T-cell (primary cell): ENCODE data around the gene STAT1. TPM values are rescaled to one million over a fixed set of nuclear protein-coding genes. Genes with fewer than 3 reads are reported as not detected.
A peak's percentile ranks its signal among the peaks of the same experiment; 100 is the strongest.

Experiments used
- ATAC-seq, 4 experiments: fragments of 200-7000 bp in 3 of 4; fragments of 150-1000 bp in 1 of 4; cut with Tn5 transposase; replicated peaks in 1 of 4; 1 replicate in 3 of 4; 2 replicates in 1 of 4; pipeline ENCODE4 v1.10.0; 2021; ENCODE audit warnings: moderate library complexity in 3 of 4, mild to moderate bottlenecking in 2 of 4, moderate number of reproducible peaks in 1 of 4
- CTCF ChIA-PET, 2 donors: fragments of 300-600 bp; sonication (Branson Sonifier 250); formaldehyde crosslinking; loops; one replicate each; lab custom pipeline; 2022; ENCODE audit warnings: antibody characterized with exemption in 2 of 2; lab: Charles Lee
- POLR2A ChIA-PET, 2 donors: fragments of 300-600 bp; sonication (Branson Sonifier 250); formaldehyde crosslinking; loops; one replicate each; lab custom pipeline; 2022; ENCODE audit warnings: antibody characterized with exemption in 2 of 2; lab: Charles Lee
- DNase-seq, 35 experiments: peaks; one replicate each; pipeline versions ENCODE4 v3.0.0 to v3.0.0-alpha.2; 2013 to 2023
- H3K27ac ChIP-seq: one replicate; pipeline ENCODE4 v1.5.1; 2013; ENCODE audit warnings: low read length
- H3K27me3 ChIP-seq, 2 experiments: replicated peaks in 1 of 2; 1 replicate in 1 of 2; 2 replicates in 1 of 2; pipeline versions ENCODE4 v1.6.1 to v1.7.0; 2013; ENCODE audit warnings: low read length in 1 of 2, mixed read lengths in 1 of 2; ENCODE audit not compliant: control insufficient read depth in 2 of 2, insufficient read depth in 2 of 2; ENCODE audit errors: extremely low read depth in 1 of 2
- H3K36me3 ChIP-seq, 2 donors: 1 replicate in 1 of 2; 2 replicates in 1 of 2; pipeline versions ENCODE4 v1.6.1 to v1.7.0; 2013; ENCODE audit warnings: low read length in 1 of 2; ENCODE audit not compliant: control insufficient read depth in 2 of 2, insufficient read depth in 1 of 2; ENCODE audit errors: extremely low read depth in 1 of 2
- H3K4me1 ChIP-seq, 2 experiments: 1 replicate in 1 of 2; 2 replicates in 1 of 2; pipeline versions ENCODE4 v1.6.1 to v1.7.0; 2013; ENCODE audit warnings: low read length in 2 of 2, mixed read lengths in 1 of 2; ENCODE audit not compliant: insufficient read depth in 2 of 2, control insufficient read depth in 1 of 2; ENCODE audit errors: extremely low read depth in 1 of 2
- H3K4me3 ChIP-seq, 2 donors: 1 replicate in 1 of 2; 2 replicates in 1 of 2; pipeline versions ENCODE4 v1.5.1 to v1.7.0; 2013; ENCODE audit warnings: mild to moderate bottlenecking in 2 of 2, low read length in 1 of 2, moderate library complexity in 1 of 2; ENCODE audit not compliant: control insufficient read depth in 1 of 2; ENCODE audit errors: extremely low read depth in 1 of 2
- H3K9me3 ChIP-seq: 2 replicates; pipeline ENCODE4 v1.7.0; 2013
- H3K27ac Mint-ChIP-seq, 2 donors: one replicate each; pipeline ENCODE4 v1.8.0; 2020 to 2021; ENCODE audit warnings: mild to moderate bottlenecking in 2 of 2, mixed read lengths in 2 of 2
- H3K27me3 Mint-ChIP-seq, 2 donors: one replicate each; pipeline ENCODE4 v1.8.0; 2021 to 2022; ENCODE audit warnings: mixed read lengths in 2 of 2
- H3K36me3 Mint-ChIP-seq: one replicate; pipeline ENCODE4 v1.8.0; 2021; ENCODE audit warnings: mixed read lengths
- H3K4me1 Mint-ChIP-seq, 3 donors: one replicate each; pipeline ENCODE4 v1.8.0; 2020 to 2022; ENCODE audit warnings: mixed read lengths in 3 of 3, mild to moderate bottlenecking in 1 of 3
- H3K4me3 Mint-ChIP-seq, 3 donors: one replicate each; pipeline ENCODE4 v1.8.0; 2020 to 2022; ENCODE audit warnings: mild to moderate bottlenecking in 3 of 3, mixed read lengths in 3 of 3, moderate library complexity in 3 of 3
- H3K9me3 Mint-ChIP-seq, 3 donors: one replicate each; pipeline ENCODE4 v1.8.0; 2020 to 2022; ENCODE audit warnings: mixed read lengths in 3 of 3
- WGBS: methylation state at CpG from one replicate; pipeline ENCODE4 v1.1.5; 2013; ENCODE audit warnings: missing lambda C conversion rate; ENCODE audit not compliant: insufficient coverage; 5-methylcytosine and 5-hydroxymethylcytosine counted together
- total RNA-seq, 35 experiments: library from RNA in 6 of 35; stranded (reverse) in 6 of 35; fragments of 120-200 nt in 1 of 35; gene quantifications; one replicate each; pipeline versions ENCODE4 v1.2.1 to v1.2.4 and lab custom pipeline; 2013 to 2026

STAT1 gene
- total RNA-seq, 5 donors from 2014 or later (not counting 1 experiment from before 2014, with no cell fraction given): 77.6 to 229 (median 152) TPM

DNA sequence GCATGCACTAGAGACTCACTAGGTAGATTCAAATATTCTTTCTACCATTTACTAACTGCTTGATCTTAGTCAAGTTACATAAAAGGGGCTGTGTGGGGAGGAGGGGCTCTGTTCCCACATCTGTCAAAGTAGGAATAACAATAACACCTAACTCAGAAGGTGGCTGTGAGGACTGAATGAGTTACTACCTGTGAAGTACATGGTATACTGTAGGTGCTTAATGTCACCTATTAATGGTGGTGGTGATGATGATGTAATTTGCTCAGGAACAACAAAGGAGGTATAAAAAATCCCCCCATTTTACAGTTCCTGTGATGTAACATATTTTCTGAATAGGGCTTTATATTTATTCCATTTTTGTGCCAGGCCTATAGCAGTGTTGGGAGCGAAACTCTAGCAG lies 40.7 kb downstream of the STAT1 start:
- Histone ChIP-seq H3K36me3 (peaks cover 12 to 99% of the 10 kb centered on the region in 2 donors), H3K27me3 (no peaks in the 10 kb centered on the region), H3K9me3 (no peaks in the 10 kb centered on the region), H3K4me1 (no peaks in the 10 kb centered on the region), H3K27ac (no peak overlapping the region), H3K4me3 (no peak overlapping the region)
- Mint-ChIP-seq H3K4me3 (no peak overlapping the region), H3K27me3 (no peaks in the 10 kb centered on the region), H3K27ac (peak overlapping the region; percentile 69 to 75), H3K36me3 (peaks cover 78% of the 10 kb centered on the region), H3K9me3 (no peaks in the 10 kb centered on the region), H3K4me1 (peaks cover 16 to 53% (median 22%) of the 10 kb centered on the region in 3 donors)
- no CpG with 5 or more reads among the region's 1 CpG for WGBS
- DNase-seq (no peak), ATAC-seq (no peak)
- ChIA-PET CTCF (no interaction called here), POLR2A (interaction anchor here (0.6 to 1.0 kb wide), 2 partner anchors 13 to 28 kb away, joined by 3 read pairs; no protein-coding TSS in a partner anchor)

GRCh38 chr2:190972846-190973245 lies 41.1 kb downstream of the STAT1 start:
- ATAC-seq (no peak), DNase-seq (no peak)
- Histone ChIP-seq H3K9me3 (no peaks in the 10 kb centered on the region), H3K4me1 (no peaks in the 10 kb centered on the region), H3K36me3 (peaks cover 12 to 99% of the 10 kb centered on the region in 2 donors), H3K4me3 (no peak overlapping the region), H3K27me3 (no peaks in the 10 kb centered on the region), H3K27ac (no peak overlapping the region)
- H3K27ac Mint-ChIP-seq: peak overlapping the region in 1 of 2 donors; percentile 69
- H3K9me3 Mint-ChIP-seq: no peaks in the 10 kb centered on the region
- H3K36me3 Mint-ChIP-seq: peaks cover 78% of the 10 kb centered on the region
- H3K4me1 Mint-ChIP-seq: peaks cover 18 to 53% (median 26%) of the 10 kb centered on the region in 3 donors
- no peak overlapping the region for H3K4me3 Mint-ChIP-seq
- WGBS: no CpG with 5 or more reads among the region's 3 CpGs
- no peaks in the 10 kb centered on the region for H3K27me3 Mint-ChIP-seq
- ChIA-PET POLR2A (interaction anchor here in 1 of 2 donors (0.6 kb wide), 1 partner anchor 13 kb away, joined by 3 read pairs; no protein-coding TSS in a partner anchor), CTCF (interaction anchor here in 1 of 2 donors (0.6 kb wide), 1 partner anchor 1187 kb away, joined by 5 read pairs; no protein-coding TSS in a partner anchor)

GRCh38 chr2:190972213-190972612 lies 41.8 kb downstream of the STAT1 start:
- Histone ChIP-seq H3K4me1 (no peaks in the 10 kb centered on the region), H3K27me3 (no peaks in the 10 kb centered on the region), H3K27ac (no peak overlapping the region), H3K4me3 (no peak overlapping the region), H3K9me3 (no peaks in the 10 kb centered on the region), H3K36me3 (peaks cover 12 to 100% of the 10 kb centered on the region in 2 donors)
- no peak for DNase-seq
- peaks cover 73% of the 10 kb centered on the region for H3K36me3 Mint-ChIP-seq
- no peak overlapping the region for H3K4me3 Mint-ChIP-seq
- peaks cover 15 to 55% (median 22%) of the 10 kb centered on the region in 3 donors for H3K4me1 Mint-ChIP-seq
- CTCF ChIA-PET: interaction anchor here (0.6 to 0.7 kb wide), 2 partner anchors 11 to 1187 kb away, joined by 4 to 5 read pairs; no protein-coding TSS in a partner anchor
- no peaks in the 10 kb centered on the region for H3K27me3 Mint-ChIP-seq
- peak overlapping the region in 1 of 2 donors; percentile 27 for H3K27ac Mint-ChIP-seq
- no peak for ATAC-seq
- 100% methylated on average over 1 of the region's 2 CpGs for WGBS
- H3K9me3 Mint-ChIP-seq: no peaks in the 10 kb centered on the region
- POLR2A ChIA-PET: no interaction called here

DNA sequence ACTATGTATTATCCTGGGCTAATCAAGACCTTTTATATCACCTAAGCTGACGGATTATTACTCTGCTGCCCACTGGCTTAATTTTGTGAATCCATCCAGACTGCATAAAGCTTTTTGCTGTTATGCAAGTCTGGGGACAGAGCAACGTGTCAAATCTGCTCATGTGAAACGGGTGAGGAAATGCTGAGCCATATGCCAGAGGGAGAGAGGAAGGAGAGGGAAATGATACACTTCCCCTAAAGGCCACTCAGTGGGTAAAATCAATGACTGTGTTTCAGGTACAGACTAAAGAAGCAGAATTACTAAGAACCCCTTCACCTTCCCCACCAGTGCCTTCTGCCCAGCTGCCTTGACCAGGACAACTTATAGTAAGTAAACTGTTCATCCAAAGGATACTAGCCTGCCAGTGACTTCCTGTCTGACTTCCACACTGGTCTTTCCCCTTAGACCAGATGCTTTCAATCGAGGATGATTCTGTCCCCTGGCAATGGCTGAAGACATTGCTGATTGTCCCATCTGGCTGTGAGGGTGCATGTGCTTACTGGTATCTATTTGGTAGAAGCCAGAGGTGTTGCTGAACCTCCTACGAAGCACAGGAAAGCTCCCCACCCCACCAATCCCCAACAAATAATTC lies 43.0 kb downstream of the STAT1 start:
- no peaks in the 10 kb centered on the region for H3K9me3 ChIP-seq
- peaks cover 12 to 98% of the 10 kb centered on the region in 2 donors for H3K36me3 ChIP-seq
- H3K27ac ChIP-seq: no peak overlapping the region
- no peaks in the 10 kb centered on the region for H3K4me1 ChIP-seq
- Mint-ChIP-seq H3K4me1 (peaks cover 22 to 54% (median 23%) of the 10 kb centered on the region in 3 donors), H3K27me3 (no peaks in the 10 kb centered on the region), H3K4me3 (no peak overlapping the region), H3K36me3 (peaks cover 69% of the 10 kb centered on the region), H3K27ac (peak overlapping the region; percentile 18 to 58), H3K9me3 (no peaks in the 10 kb centered on the region)
- WGBS: 100% methylated on average over 1 of the region's 5 CpGs
- no peak overlapping the region for H3K4me3 ChIP-seq
- CTCF ChIA-PET: no interaction called here
- ATAC-seq (no peak), DNase-seq (no peak)
- H3K27me3 ChIP-seq: no peaks in the 10 kb centered on the region
- POLR2A ChIA-PET: no interaction called here

- ATAC-seq: no peak
- H3K9me3 Mint-ChIP-seq: no peaks in the 10 kb centered on the region
- H3K4me1 ChIP-seq: no peaks in the 10 kb centered on the region
- ChIA-PET POLR2A (no interaction called here), CTCF (no interaction called here)
- peaks cover 12 to 98% of the 10 kb centered on the region in 2 donors for H3K36me3 ChIP-seq
- no peak overlapping the region for H3K27ac ChIP-seq
- H3K36me3 Mint-ChIP-seq: peaks cover 62% of the 10 kb centered on the region
- H3K27ac Mint-ChIP-seq: peak overlapping the region; percentile 30 to 58
- H3K4me3 Mint-ChIP-seq: peak overlapping the region in 1 of 3 donors; percentile 7
- H3K9me3 ChIP-seq: no peaks in the 10 kb centered on the region
- no peak overlapping the region for H3K4me3 ChIP-seq
- H3K27me3 ChIP-seq: no peaks in the 10 kb centered on the region
- no peaks in the 10 kb centered on the region for H3K27me3 Mint-ChIP-seq
- peaks cover 25 to 53% (median 27%) of the 10 kb centered on the region in 3 donors for H3K4me1 Mint-ChIP-seq
- no peak for DNase-seq
- WGBS: no CpG with 5 or more reads among the region's 3 CpGs
Observed at GRCh38 chr2:190970160-190970559, 43.8 kb downstream of the STAT1 start.

GRCh38 chr2:190968522-190968921 lies 45.4 kb downstream of the STAT1 start:
- DNase-seq (no peak), ATAC-seq (no peak)
- WGBS: no CpG with 5 or more reads among the region's 2 CpGs
- Mint-ChIP-seq H3K9me3 (no peaks in the 10 kb centered on the region), H3K4me3 (no peak overlapping the region), H3K27me3 (no peaks in the 10 kb centered on the region), H3K4me1 (peaks cover 37 to 52% (median 40%) of the 10 kb centered on the region in 3 donors), H3K36me3 (peaks cover 61% of the 10 kb centered on the region), H3K27ac (peak overlapping the region; percentile 39 to 73)
- CTCF ChIA-PET: interaction anchor here in 1 of 2 donors (0.8 to 2.0 kb wide), 3 partner anchors 11 to 32 kb away, joined by 3 to 6 read pairs (median 3); no protein-coding TSS in a partner anchor
- POLR2A ChIA-PET: interaction anchor here (0.5 to 1.1 kb wide), 3 partner anchors 15 to 34 kb away, joined by 3 to 4 read pairs (median 4); no protein-coding TSS in a partner anchor
- no peaks in the 10 kb centered on the region for H3K9me3 ChIP-seq
- H3K27ac ChIP-seq: no peak overlapping the region
- no peaks in the 10 kb centered on the region for H3K27me3 ChIP-seq
- H3K4me1 ChIP-seq: peaks cover 0 to 3% of the 10 kb centered on the region in 2 experiments
- peaks cover 6 to 96% of the 10 kb centered on the region in 2 donors for H3K36me3 ChIP-seq
- no peak overlapping the region for H3K4me3 ChIP-seq
